Transverse colon (tissue), 4 donors: ENCODE measurements around the gene SH3GL3. TPM values are rescaled to one million over a fixed set of nuclear protein-coding genes. Genes with fewer than 3 reads are reported as not detected.

ENCODE experiments used
- DNase-seq: peaks from one replicate; pipeline ENCODE4 v3.0.0-alpha.2; 2019
- H3K27ac ChIP-seq, 4 donors: fragments of 200-600 bp; sonication (generic); 2 replicates each; pipeline ENCODE4 v1.5.1; 2016 to 2018; ENCODE audit warnings: inconsistent platforms in 4 of 4
- H3K27me3 ChIP-seq: fragments of 200-600 bp; sonication (generic); 2 replicates; pipeline ENCODE4 v1.5.1; 2017; ENCODE audit warnings: inconsistent platforms
- H3K36me3 ChIP-seq, 4 donors: fragments of 200-600 bp; sonication (generic); 2 replicates each; pipeline ENCODE4 v1.5.1; 2017 to 2019; ENCODE audit warnings: inconsistent platforms in 4 of 4
- H3K4me1 ChIP-seq, 4 donors: fragments of 200-600 bp; sonication (generic); 2 replicates each; pipeline ENCODE4 v1.5.1; 2017 to 2020; ENCODE audit warnings: inconsistent platforms in 4 of 4
- H3K4me3 ChIP-seq, 4 donors: fragments of 200-600 bp; sonication (generic); 1 replicate in 1 of 4; 2 replicates in 3 of 4; pipeline versions ENCODE4 v1.5.1 to v1.6.1; 2017 to 2019; ENCODE audit warnings: inconsistent platforms in 4 of 4
- H3K9me3 ChIP-seq, 2 donors: fragments of 200-600 bp; sonication (generic); 2 replicates each; pipeline ENCODE4 v1.5.1; 2017 to 2019; ENCODE audit warnings: inconsistent platforms in 2 of 2
- EP300 ChIP-seq: sonication (generic); formaldehyde crosslinking; IDR thresholded peaks from one replicate; pipeline ENCODE4 v1.6.1; 2017; ENCODE audit warnings: antibody characterized with exemption, low read depth
- POLR2A ChIP-seq: fragments of 450-650 bp; IDR thresholded peaks from one replicate; pipeline ENCODE4 v1.6.1; 2016; ENCODE audit warnings: antibody characterized with exemption, mild to moderate bottlenecking, moderate library complexity
- POLR2AphosphoS5 ChIP-seq, 3 donors: sonication (generic); formaldehyde crosslinking; IDR thresholded peaks; one replicate each; pipeline ENCODE4 v1.6.1; 2016; ENCODE audit warnings: antibody characterized with exemption in 3 of 3
- WGBS, 2 donors: methylation state at CpG; one replicate each; pipeline ENCODE4 v1.1.5; 2018; ENCODE audit warnings: low coverage in 1 of 2; 5-methylcytosine and 5-hydroxymethylcytosine counted together
- in situ Hi-C, 4 donors: fragments of 200-750 bp; cut with MboI; loops; one replicate each; pipeline versions ENCODE4 v1.15.0 to v1.15.1; 2017; ENCODE audit warnings: low sequenced_read_pairs in 3 of 4, low pct_ligation_motif_present in 1 of 4, low pct_unique_long_range_greater_than_20kb in 1 of 4
- intact Hi-C: fragments of 100-400 bp; cut with DNase I; formaldehyde crosslinking; loops from one replicate; pipeline ENCODE4 v1.15.1; 2023; ENCODE audit warnings: low total_unique reads
- total RNA-seq, 4 donors: library from RNA; depleted of rRNA; stranded (reverse); fragments of >200 nt; gene quantifications; one replicate each; pipeline ENCODE4 v1.1.0, GENCODE V29; 2016
- TF ChIP-seq, protein P1 (sequence below), 5 experiments: fragments of 200-600 bp in 3 of 5; fragments of 450-650 bp in 2 of 5; sonication (generic) in 3 of 5; IDR thresholded peaks; 1 replicate in 2 of 5; 2 replicates in 3 of 5; pipeline ENCODE4 v1.5.1; 2016 to 2017; ENCODE audit warnings: antibody characterized with exemption in 5 of 5, inconsistent platforms in 3 of 5, mild to moderate bottlenecking in 2 of 5, moderate library complexity in 1 of 5

Gene SH3GL3
- total RNA-seq, 4 donors from 2014 or later: not detected

DNA sequence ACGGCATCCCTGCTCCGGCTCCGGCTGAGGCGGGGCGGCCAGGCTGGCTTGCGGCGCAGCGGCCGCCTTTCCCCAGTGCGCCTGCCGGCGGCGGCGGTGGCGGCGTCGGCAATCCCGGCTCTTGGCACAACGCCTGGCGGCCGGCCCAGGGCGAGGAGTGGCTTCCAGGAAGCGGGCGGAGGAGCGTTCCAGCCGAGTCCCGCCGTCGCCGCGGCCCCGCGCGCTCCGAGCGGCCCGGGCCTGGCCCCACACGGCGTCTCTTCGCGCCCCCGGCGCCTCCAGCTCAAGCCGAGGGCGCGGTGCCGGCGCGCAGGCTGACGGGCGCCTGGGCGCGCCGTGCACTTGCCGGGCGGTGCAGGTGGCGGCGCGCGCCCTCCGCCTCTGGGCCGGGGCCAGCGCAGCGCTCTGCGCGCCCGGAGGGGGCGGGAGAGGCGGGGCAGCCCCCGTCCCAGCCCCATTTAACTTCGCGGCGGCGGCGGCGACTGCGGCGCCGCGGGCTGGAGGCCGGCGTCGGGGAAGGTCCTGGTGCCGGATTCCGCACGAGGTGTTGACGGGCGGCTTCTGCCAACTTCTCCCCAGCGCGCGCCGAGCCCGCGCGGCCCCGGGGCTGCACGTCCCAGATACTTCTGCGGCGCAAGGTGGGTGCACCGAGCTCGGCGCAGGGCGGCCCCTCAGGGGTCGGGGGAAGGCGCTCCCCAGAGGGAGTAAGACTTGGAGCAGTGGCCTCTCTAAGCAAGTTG lies 206.7 kb downstream of the SH3GL3 start, which contains the start of gene ADAMTSL3:
ADAMTSL3 (plus strand) TSS at position 485 of the 740 bp plus-strand sequence. CDS start 1,639 bp downstream, outside the sequence.
- peak; percentile 66 for DNase-seq
- in situ Hi-C loops (no loop called here), intact Hi-C loops (loop anchor here (2.0 to 10.0 kb wide), 3 partner anchors 39 to 201 kb away; no protein-coding TSS in a partner anchor)
- Histone ChIP-seq H3K9me3 (no peaks in the 10 kb centered on the region), H3K27me3 (peaks cover 32% of the 10 kb centered on the region), H3K4me1 (peaks cover 0 to 9% (median 0%) of the 10 kb centered on the region in 4 donors), H3K4me3 (peak within 1 kb of the TSS; percentile 38 to 64 (median 48)), H3K36me3 (no peaks in the 10 kb centered on the region), H3K27ac (peak within 1 kb of the TSS; percentile 51 to 90 (median 78))
- peak in 1 of 3 donors; percentile 49 for TF ChIP-seq POLR2AphosphoS5 (IDR thresholded peaks at IDR 0.05)
- TF ChIP-seq, protein P1, sequence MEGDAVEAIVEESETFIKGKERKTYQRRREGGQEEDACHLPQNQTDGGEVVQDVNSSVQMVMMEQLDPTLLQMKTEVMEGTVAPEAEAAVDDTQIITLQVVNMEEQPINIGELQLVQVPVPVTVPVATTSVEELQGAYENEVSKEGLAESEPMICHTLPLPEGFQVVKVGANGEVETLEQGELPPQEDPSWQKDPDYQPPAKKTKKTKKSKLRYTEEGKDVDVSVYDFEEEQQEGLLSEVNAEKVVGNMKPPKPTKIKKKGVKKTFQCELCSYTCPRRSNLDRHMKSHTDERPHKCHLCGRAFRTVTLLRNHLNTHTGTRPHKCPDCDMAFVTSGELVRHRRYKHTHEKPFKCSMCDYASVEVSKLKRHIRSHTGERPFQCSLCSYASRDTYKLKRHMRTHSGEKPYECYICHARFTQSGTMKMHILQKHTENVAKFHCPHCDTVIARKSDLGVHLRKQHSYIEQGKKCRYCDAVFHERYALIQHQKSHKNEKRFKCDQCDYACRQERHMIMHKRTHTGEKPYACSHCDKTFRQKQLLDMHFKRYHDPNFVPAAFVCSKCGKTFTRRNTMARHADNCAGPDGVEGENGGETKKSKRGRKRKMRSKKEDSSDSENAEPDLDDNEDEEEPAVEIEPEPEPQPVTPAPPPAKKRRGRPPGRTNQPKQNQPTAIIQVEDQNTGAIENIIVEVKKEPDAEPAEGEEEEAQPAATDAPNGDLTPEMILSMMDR (IDR thresholded peaks at IDR 0.05): no peak
- WGBS, 2 donors: 4% methylated on average over 32 of the region's 105 CpGs; no CpG with 5 or more reads in 1 of the 2 donors

DNA sequence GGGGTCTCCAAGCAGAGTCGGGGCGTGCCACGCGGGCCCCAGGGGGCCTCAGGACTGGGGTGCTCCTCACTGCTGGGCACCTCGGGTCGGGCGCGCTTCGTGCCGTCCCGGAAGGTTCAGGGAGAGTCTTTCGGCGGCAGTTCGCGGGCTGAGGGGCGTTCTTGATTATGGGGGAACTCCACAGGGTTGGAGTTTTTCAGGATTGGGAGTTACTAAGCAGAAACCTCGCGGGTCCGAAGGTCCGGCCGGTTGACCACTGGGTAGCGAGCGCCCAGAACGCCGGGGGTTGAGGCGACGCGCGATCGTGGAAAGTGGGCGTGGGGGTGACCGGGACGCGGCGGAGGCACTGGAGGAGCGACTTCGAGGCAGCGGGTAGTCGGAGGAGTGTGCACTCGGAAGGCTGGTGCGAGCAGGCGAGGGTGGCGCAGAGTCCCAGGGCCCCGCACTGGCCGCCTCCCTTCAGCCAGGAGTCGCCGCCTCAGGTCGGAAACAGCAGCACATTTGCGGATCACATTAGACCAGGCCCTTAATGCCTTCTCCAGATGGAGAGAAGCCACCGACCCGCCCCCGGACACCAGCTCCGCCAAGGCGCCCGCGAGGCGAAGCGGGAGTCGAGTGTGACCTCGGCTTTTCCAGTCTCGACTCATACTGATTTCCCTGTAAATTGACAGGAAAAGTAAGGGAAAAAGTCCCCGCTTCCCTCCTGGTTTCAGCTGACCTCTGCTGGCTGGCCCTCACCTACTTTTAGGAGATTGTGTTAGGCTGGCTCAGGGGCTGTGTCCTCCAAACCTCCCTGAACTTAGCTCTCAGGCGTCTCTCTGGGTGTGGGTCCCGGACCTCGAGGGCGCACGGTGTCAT lies 207.5 kb downstream of the SH3GL3 start:
- H3K9me3 ChIP-seq: no peaks in the 10 kb centered on the region
- peak overlapping the region; percentile 38 to 64 (median 48) for H3K4me3 ChIP-seq
- DNase-seq: no peak
- TF ChIP-seq EP300 (no peak), POLR2AphosphoS5 (IDR thresholded peaks at IDR 0.05) (no peak), POLR2A (no peak)
- TF ChIP-seq, protein P1 (IDR thresholded peaks at IDR 0.05): no peak
- in situ Hi-C loops: no loop called here
- H3K36me3 ChIP-seq: no peaks in the 10 kb centered on the region
- H3K27me3 ChIP-seq: peaks cover 32% of the 10 kb centered on the region
- intact Hi-C loops: loop anchor here (2.0 to 10.0 kb wide), 3 partner anchors 38 to 200 kb away; no protein-coding TSS in a partner anchor
- peak overlapping the region; percentile 51 to 90 (median 78) for H3K27ac ChIP-seq
- WGBS, 2 donors: 33% methylated on average over 62 of the region's 67 CpGs; no CpG with 5 or more reads in 1 of the 2 donors
- peaks cover 0 to 9% (median 0%) of the 10 kb centered on the region in 4 donors for H3K4me1 ChIP-seq

- Histone ChIP-seq H3K9me3 (no peaks in the 10 kb centered on the region), H3K36me3 (no peaks in the 10 kb centered on the region), H3K4me1 (peaks cover 0 to 9% (median 0%) of the 10 kb centered on the region in 4 donors), H3K27me3 (peaks cover 32% of the 10 kb centered on the region), H3K27ac (peak overlapping the region; percentile 51 to 90 (median 78)), H3K4me3 (peak overlapping the region in 3 of 4 donors; percentile 38 to 50 (median 45))
- in situ Hi-C loops (no loop called here), intact Hi-C loops (loop anchor here (2.0 to 10.0 kb wide), 2 partner anchors 38 to 200 kb away; no protein-coding TSS in a partner anchor)
- WGBS, 2 donors: 73 to 77% methylated on average over 4 to 8 of the region's 8 CpGs
- TF ChIP-seq EP300 (no peak), POLR2AphosphoS5 (IDR thresholded peaks at IDR 0.05) (no peak), POLR2A (no peak)
- TF ChIP-seq, protein P1 (IDR thresholded peaks at IDR 0.05): no peak
- no peak for DNase-seq
These were observed 208.1 kb downstream of the SH3GL3 start for GRCh38 chr15:83655237-83655616.

GRCh38 chr15:83656192-83656591 lies 209.1 kb downstream of the SH3GL3 start:
- peaks cover 0 to 9% (median 0%) of the 10 kb centered on the region in 4 donors for H3K4me1 ChIP-seq
- in situ Hi-C loops (no loop called here), intact Hi-C loops (loop anchor here (10.0 kb wide), 1 partner anchor 199 kb away; no protein-coding TSS in a partner anchor)
- H3K27ac ChIP-seq: peak overlapping the region; percentile 18 to 90 (median 40)
- 67 to 87% methylated on average over 5 of the region's 5 CpGs for WGBS, 2 donors
- no peak overlapping the region for H3K4me3 ChIP-seq
- H3K36me3 ChIP-seq: no peaks in the 10 kb centered on the region
- no peak for DNase-seq
- peaks cover 32% of the 10 kb centered on the region for H3K27me3 ChIP-seq
- TF ChIP-seq EP300 (no peak), POLR2AphosphoS5 (IDR thresholded peaks at IDR 0.05) (no peak), POLR2A (no peak)
- TF ChIP-seq, protein P1 (IDR thresholded peaks at IDR 0.05): no peak
- H3K9me3 ChIP-seq: no peaks in the 10 kb centered on the region
